ENCODE results near the gene ASB6. TPM values are rescaled to one million over a fixed set of nuclear protein-coding genes. Genes with fewer than 3 reads are reported as not detected.

The ASB6 gene
- total and polyA plus RNA-seq, 4 donors = 3.4 to 8.4 (median 6.2) TPM

GRCh38 chr9:129626625-129627284, 15.2 kb downstream of the ASB6 start:
- TF ChIP-seq SP1 (IDR thresholded peaks at IDR 0.05) = peak; percentile 75
- peak; percentile 82 for TF ChIP-seq TAF1 (conservative IDR thresholded peaks at IDR 0.05)
- TF ChIP-seq FOXA2 (IDR thresholded peaks at IDR 0.05) = no peak
- peak; percentile 68 for TF ChIP-seq YY1 (IDR thresholded peaks at IDR 0.05)
- TF ChIP-seq GABPA (IDR thresholded peaks at IDR 0.05 in 1 of 2, conservative IDR thresholded peaks at IDR 0.05 in 1 of 2) = peak; percentile 55 to 72
- TF ChIP-seq, protein P1, sequence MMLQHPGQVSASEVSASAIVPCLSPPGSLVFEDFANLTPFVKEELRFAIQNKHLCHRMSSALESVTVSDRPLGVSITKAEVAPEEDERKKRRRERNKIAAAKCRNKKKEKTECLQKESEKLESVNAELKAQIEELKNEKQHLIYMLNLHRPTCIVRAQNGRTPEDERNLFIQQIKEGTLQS (IDR thresholded peaks at IDR 0.05) = no peak
- peak in 1 of 2 donors; percentile 12 for TF ChIP-seq RAD21 (IDR thresholded peaks at IDR 0.05)
- no peak for TF ChIP-seq JUND (IDR thresholded peaks at IDR 0.05)
- no peak for TF ChIP-seq EGR1 (IDR thresholded peaks at IDR 0.05; ENCODE audit: low read depth in 2 of 2)
- TF ChIP-seq FOXA1 (IDR thresholded peaks at IDR 0.05) = peak; percentile 5
- TF ChIP-seq REST (IDR thresholded peaks at IDR 0.05) = peak; percentile 68
- TF ChIP-seq, protein P2, sequence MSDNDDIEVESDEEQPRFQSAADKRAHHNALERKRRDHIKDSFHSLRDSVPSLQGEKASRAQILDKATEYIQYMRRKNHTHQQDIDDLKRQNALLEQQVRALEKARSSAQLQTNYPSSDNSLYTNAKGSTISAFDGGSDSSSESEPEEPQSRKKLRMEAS (IDR thresholded peaks at IDR 0.05) = no peak
- no peak for TF ChIP-seq ZBTB33 (IDR thresholded peaks at IDR 0.05)
- peak; percentile 87 to 89 for TF ChIP-seq HNF4A (conservative IDR thresholded peaks at IDR 0.05)
- peak; percentile 29 to 51 for TF ChIP-seq RXRA (IDR thresholded peaks at IDR 0.05)
- peak; percentile 42 for TF ChIP-seq HNF4G (IDR thresholded peaks at IDR 0.05)
- peak overlapping the region; percentile 66 to 85 (median 80) for H3K4me3 ChIP-seq (ENCODE audit: low read depth in 1 of 3, low read length in 3 of 3)
- 2% methylated on average over 20 of the region's 20 CpGs for WGBS
- H3K36me3 ChIP-seq (ENCODE audit: control insufficient read depth in 4 of 4, insufficient read depth in 3 of 4, low read depth in 1 of 4, low read length in 3 of 4) = peaks cover 0 to 2% (median under 1%) of the 10 kb centered on the region in 4 donors
- H3K27me3 ChIP-seq (ENCODE audit: control insufficient read depth in 4 of 4, insufficient read depth in 4 of 4, low read length in 3 of 4) = no peaks in the 10 kb centered on the region
- H3K9ac ChIP-seq (ENCODE audit: low read depth in 1 of 2, low read length in 2 of 2) = peak overlapping the region; percentile 77 to 85
- DNase-seq (ENCODE audit: low spot score) = peak; percentile 53
- H3K27ac ChIP-seq (ENCODE audit: low read depth in 1 of 2, low read length in 2 of 2) = peak overlapping the region; percentile 91 to 98
- peaks cover 6 to 44% (median 34%) of the 10 kb centered on the region in 4 donors for H3K4me1 ChIP-seq (ENCODE audit: control insufficient read depth in 4 of 4, insufficient read depth in 4 of 4, low read length in 3 of 4)
- no peaks in the 10 kb centered on the region for H3K9me3 ChIP-seq (ENCODE audit: control insufficient read depth in 4 of 4, low read length in 3 of 4)

DNA sequence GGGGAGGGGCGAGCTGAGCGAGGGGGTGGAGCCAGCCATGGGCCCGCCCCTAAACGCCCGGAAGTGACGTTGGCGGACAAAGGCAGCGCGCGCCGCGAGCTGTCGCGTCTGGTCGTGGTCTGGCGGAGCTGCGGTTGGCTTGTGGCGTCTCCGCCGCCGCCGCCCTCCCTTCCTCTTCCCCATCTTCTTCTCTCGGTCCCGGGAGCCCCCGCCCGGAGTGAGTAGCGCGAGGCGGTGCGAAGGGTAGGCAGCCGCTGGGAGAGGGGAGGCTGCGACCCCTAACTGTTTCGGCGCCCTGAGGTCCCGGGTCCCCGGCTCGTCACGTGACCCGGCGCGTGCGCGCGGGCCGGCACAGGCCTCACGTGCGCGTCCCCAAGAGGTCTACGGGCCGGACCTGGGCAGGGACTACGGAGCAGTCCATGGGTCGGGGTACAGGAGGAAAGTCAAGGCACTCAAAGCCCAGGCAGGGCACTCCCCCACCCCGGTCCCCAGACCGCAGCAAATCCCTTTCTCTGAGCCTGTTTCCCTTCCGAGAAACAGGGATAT, 15.8 kb downstream of the ASB6 start, which contains the start of gene NTMT1:
Gene NTMT1, plus strand, starts transcription at position 85 of the 546 bp plus-strand sequence. CDS start 6,541 bp downstream, outside the sequence.
- Histone ChIP-seq H3K27me3 (ENCODE audit: control insufficient read depth in 4 of 4, insufficient read depth in 4 of 4, low read length in 3 of 4) (no peaks in the 10 kb centered on the region), H3K4me1 (ENCODE audit: control insufficient read depth in 4 of 4, insufficient read depth in 4 of 4, low read length in 3 of 4) (peaks cover 6 to 42% (median 30%) of the 10 kb centered on the region in 4 donors), H3K27ac (ENCODE audit: low read depth in 1 of 2, low read length in 2 of 2) (peak within 1 kb of the TSS; percentile 91 to 98), H3K9me3 (ENCODE audit: control insufficient read depth in 4 of 4, low read length in 3 of 4) (no peaks in the 10 kb centered on the region), H3K36me3 (ENCODE audit: control insufficient read depth in 4 of 4, insufficient read depth in 3 of 4, low read depth in 1 of 4, low read length in 3 of 4) (peaks cover 0 to 2% (median 0%) of the 10 kb centered on the region in 4 donors), H3K9ac (ENCODE audit: low read depth in 1 of 2, low read length in 2 of 2) (peak within 1 kb of the TSS; percentile 77 to 85), H3K4me3 (ENCODE audit: low read depth in 1 of 3, low read length in 3 of 3) (peak within 1 kb of the TSS; percentile 66 to 85 (median 80))
- peak; percentile 95 for DNase-seq (ENCODE audit: low spot score)
- under 1% methylated on average over 55 of the region's 55 CpGs for WGBS
- TF ChIP-seq REST (IDR thresholded peaks at IDR 0.05) = peak; percentile 75
- TF ChIP-seq HNF4G (IDR thresholded peaks at IDR 0.05) = no peak
- TF ChIP-seq TAF1 (conservative IDR thresholded peaks at IDR 0.05) = no peak
- TF ChIP-seq, protein P2 (IDR thresholded peaks at IDR 0.05) = peak; percentile 71
- TF ChIP-seq, protein P1 (IDR thresholded peaks at IDR 0.05) = no peak
- TF ChIP-seq, protein P3, sequence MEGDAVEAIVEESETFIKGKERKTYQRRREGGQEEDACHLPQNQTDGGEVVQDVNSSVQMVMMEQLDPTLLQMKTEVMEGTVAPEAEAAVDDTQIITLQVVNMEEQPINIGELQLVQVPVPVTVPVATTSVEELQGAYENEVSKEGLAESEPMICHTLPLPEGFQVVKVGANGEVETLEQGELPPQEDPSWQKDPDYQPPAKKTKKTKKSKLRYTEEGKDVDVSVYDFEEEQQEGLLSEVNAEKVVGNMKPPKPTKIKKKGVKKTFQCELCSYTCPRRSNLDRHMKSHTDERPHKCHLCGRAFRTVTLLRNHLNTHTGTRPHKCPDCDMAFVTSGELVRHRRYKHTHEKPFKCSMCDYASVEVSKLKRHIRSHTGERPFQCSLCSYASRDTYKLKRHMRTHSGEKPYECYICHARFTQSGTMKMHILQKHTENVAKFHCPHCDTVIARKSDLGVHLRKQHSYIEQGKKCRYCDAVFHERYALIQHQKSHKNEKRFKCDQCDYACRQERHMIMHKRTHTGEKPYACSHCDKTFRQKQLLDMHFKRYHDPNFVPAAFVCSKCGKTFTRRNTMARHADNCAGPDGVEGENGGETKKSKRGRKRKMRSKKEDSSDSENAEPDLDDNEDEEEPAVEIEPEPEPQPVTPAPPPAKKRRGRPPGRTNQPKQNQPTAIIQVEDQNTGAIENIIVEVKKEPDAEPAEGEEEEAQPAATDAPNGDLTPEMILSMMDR (IDR thresholded peaks at IDR 0.05; ENCODE audit: low read depth, low read length, missing input control) = no peak
- no peak for TF ChIP-seq JUND (IDR thresholded peaks at IDR 0.05)
- TF ChIP-seq FOXA1 (IDR thresholded peaks at IDR 0.05) = no peak
- no peak for TF ChIP-seq FOXA2 (IDR thresholded peaks at IDR 0.05)
- no peak for TF ChIP-seq RAD21 (IDR thresholded peaks at IDR 0.05)
- TF ChIP-seq NR2F2 (IDR thresholded peaks at IDR 0.05) = no peak

Data from liver (tissue), 9 donors.